ENCODE data around the gene FHOD1. TPM values are rescaled to one million over a fixed set of nuclear protein-coding genes. Genes with fewer than 3 reads are reported as not detected.

Gene FHOD1
- total RNA-seq, 1 donor from 2014 or later, result 32.9 TPM

- H3K36me3 Mint-ChIP-seq (ENCODE audit: low read depth), result no peaks in the 10 kb centered on the region
- no peak overlapping the region for H3K27ac Mint-ChIP-seq (ENCODE audit: unreplicated experiment)
- no peaks in the 10 kb centered on the region for H3K9me3 Mint-ChIP-seq (ENCODE audit: low read depth)
- TF ChIP-seq CTCF (IDR thresholded peaks at IDR 0.05), result no peak
- no peak for DNase-seq (ENCODE audit: low spot score)
- H3K4me1 Mint-ChIP-seq (ENCODE audit: low read depth), result peaks cover 8% of the 10 kb centered on the region
- no peaks in the 10 kb centered on the region for H3K27me3 Mint-ChIP-seq (ENCODE audit: low read depth)
- no peak overlapping the region for H3K4me3 Mint-ChIP-seq (ENCODE audit: unreplicated experiment)
Observed at GRCh38 chr16:67287960-67288359, 40.7 kb upstream of the FHOD1 start.

- no peak for TF ChIP-seq CTCF (IDR thresholded peaks at IDR 0.05)
- H3K4me1 Mint-ChIP-seq (ENCODE audit: low read depth), result peaks cover 8% of the 10 kb centered on the region
Observed at GRCh38 chr16:67286441-67287235, 39.4 kb upstream of the FHOD1 start.

DNA sequence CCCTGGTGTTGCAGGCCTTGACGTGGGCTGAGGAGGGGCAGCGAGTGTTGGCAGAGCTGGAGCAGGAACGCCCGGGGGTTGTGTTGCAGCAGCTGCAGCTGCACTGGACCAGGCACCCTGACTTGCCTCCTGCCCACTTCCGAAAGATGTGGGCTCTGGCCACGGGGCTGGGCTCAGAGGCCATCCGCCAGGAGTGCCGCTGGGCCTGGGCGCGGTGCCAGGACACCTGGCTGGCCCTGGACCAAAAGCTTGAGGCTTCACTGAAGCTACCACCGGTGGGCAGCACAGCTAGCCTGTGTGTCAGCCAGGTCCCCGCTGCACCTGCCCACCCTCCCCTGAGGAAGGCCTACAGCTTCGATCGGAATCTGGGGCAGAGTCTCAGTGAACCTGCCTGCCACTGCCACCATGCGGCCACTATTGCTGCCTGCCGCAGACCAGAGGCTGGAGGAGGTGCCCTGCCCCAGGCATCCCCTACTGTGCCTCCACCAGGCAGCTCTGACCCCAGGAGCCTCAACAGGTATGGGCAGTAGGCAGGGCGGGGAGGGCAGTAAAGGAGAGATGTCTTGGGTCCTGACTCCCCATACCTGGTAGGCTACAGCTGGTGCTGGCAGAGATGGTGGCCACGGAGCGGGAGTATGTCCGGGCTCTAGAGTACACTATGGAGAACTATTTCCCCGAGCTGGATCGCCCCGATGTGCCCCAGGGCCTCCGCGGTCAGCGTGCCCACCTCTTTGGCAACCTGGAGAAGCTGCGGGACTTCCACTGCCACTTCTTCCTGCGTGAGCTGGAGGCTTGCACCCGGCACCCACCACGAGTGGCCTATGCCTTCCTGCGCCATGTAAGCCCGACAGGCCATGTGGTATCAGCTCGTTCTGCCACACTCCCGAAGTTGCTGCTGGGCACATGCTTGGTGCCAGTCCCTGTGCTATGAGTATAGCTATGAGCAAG is 37.7 kb upstream of the FHOD1 start:
- no peak for DNase-seq (ENCODE audit: low spot score)

More at GRCh38 chr16:67286441-67287235, 39.4 kb upstream of the FHOD1 start:
- Mint-ChIP-seq H3K9me3 (ENCODE audit: low read depth) (no peaks in the 10 kb centered on the region), H3K27me3 (ENCODE audit: low read depth) (no peaks in the 10 kb centered on the region), H3K27ac (ENCODE audit: unreplicated experiment) (no peak overlapping the region), H3K4me3 (ENCODE audit: unreplicated experiment) (no peak overlapping the region), H3K36me3 (ENCODE audit: low read depth) (no peaks in the 10 kb centered on the region)
- DNase-seq (ENCODE audit: low spot score), result no peak

DNA sequence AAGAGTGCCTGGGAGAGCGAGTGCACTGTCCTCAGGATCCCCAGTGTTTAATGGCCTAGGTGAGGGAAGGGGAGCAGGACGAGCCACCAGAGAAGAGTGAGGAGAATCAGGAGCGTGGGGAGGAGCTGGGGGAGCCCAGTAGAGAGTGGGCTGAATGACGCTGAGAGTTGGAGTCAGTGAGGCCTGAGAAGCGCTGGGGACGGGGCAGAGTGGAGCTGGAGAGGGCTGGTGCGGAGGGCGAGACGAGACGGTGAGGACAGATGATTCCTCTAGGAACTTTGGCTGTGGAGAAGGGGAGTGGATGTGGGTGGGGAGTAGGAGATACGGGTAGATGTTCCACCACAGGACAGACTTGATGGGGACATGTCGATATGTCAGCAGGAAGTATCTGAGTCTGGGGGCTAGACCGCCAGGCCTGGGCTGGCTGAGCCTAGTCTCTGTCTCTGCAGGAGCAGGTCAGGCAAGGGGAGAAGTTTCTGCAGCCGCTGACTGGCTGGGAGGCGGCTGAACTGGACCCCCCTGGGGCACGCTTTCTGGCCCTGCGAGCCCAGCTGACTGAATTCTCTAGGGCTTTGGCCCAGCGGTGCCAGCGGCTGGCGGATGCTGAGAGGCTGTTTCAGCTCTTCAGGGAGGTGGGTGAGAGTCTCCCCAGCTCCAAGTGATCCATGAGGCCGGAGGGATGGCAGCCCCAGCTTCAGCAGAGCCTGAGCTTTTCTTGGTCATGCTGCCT is 36.7 kb upstream of the FHOD1 start:
- no peaks in the 10 kb centered on the region for H3K36me3 Mint-ChIP-seq (ENCODE audit: low read depth)
- no peak for TF ChIP-seq CTCF (IDR thresholded peaks at IDR 0.05)

More for the DNA sequence above, 37.7 kb upstream of the FHOD1 start:
- Mint-ChIP-seq H3K4me1 (ENCODE audit: low read depth) (peaks cover 8% of the 10 kb centered on the region), H3K9me3 (ENCODE audit: low read depth) (no peaks in the 10 kb centered on the region), H3K36me3 (ENCODE audit: low read depth) (no peaks in the 10 kb centered on the region), H3K27ac (ENCODE audit: unreplicated experiment) (no peak overlapping the region), H3K4me3 (ENCODE audit: unreplicated experiment) (no peak overlapping the region), H3K27me3 (ENCODE audit: low read depth) (no peaks in the 10 kb centered on the region)
- TF ChIP-seq CTCF (IDR thresholded peaks at IDR 0.05), result peak; percentile 75

More for the DNA sequence above, 36.7 kb upstream of the FHOD1 start:
- DNase-seq (ENCODE audit: low spot score), result no peak
- H3K4me1 Mint-ChIP-seq (ENCODE audit: low read depth), result peaks cover 8% of the 10 kb centered on the region
- H3K4me3 Mint-ChIP-seq (ENCODE audit: unreplicated experiment), result no peak overlapping the region
- no peak overlapping the region for H3K27ac Mint-ChIP-seq (ENCODE audit: unreplicated experiment)
- no peaks in the 10 kb centered on the region for H3K9me3 Mint-ChIP-seq (ENCODE audit: low read depth)
- no peaks in the 10 kb centered on the region for H3K27me3 Mint-ChIP-seq (ENCODE audit: low read depth)

Measured in chondrocyte (in vitro differentiated cells).